GM18502 (cell line): Measurements from ENCODE around the gene PAXIP1.

ENCODE experiments used
- ATAC-seq: cut with Tn5 transposase; IDR thresholded peaks from one replicate; pipeline ENCODE4 v1.9.1; 2021; ENCODE audit warnings: mild to moderate bottlenecking; ENCODE audit not compliant: unreplicated experiment, poor library complexity

Gene PAXIP1

DNA sequence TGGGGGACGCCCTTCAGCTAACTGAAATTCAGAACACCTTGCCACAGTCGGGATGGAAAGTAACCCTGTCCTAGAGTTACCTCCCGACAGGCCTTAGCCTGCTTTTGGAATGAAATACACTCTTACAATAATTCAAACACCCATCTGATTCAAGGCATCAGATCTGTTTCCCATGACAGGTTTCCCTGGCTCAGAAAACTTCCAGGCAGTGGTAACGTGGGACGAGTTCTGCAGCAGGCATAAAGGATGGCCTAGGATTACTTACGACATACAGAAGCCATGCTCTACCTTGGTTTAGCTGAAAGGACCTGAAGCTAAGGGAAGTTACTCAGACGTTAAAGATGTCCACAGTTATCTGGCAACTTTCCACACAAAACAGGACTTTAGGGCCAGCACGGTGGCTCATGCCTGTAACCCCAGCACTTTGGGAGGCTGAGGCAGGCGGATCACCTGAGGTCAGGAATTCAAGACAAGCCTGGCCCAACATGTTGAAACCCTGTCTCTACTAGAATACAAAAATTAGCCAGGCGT lies 5.0 kb downstream of the PAXIP1 start:
- no peak for ATAC-seq

DNA sequence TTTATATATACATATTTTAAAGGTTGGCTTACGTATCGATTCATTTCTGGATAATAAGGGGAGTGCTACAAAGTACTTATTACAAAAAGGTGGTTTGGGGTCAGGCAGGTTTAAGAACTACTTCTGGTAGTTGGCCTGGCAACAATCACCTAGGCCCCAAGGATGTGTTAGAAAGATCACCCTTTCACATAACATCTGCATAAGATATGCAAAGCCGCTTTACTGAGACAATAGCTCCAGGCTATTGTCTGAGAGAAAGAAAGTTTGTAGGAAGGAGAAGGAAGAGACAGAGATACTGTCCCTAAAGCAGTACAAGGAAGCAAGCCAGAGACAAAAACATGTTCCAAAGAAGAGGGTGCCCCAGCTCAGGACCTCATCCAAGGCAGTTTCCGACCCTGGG lies 6.2 kb downstream of the PAXIP1 start:
- no peak for ATAC-seq

DNA sequence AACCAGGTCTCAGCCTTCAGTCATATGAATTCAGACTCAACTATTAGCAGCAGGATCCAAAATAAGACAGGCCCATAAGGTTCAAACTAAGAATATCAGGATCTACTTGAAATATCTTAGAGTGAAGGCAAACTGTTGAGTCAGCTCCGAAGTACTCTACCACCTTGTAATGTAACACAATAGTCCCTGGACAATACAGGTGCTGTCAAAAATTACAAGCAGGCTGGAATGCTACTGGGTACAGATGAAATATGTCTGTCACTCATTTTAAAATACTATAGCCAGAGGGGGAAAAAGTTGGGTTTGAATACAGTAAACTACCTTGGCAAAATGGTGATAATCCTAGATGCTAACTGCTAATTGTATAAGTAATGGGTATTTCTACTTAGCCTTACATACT lies 6.8 kb downstream of the PAXIP1 start:
- no peak for ATAC-seq

DNA sequence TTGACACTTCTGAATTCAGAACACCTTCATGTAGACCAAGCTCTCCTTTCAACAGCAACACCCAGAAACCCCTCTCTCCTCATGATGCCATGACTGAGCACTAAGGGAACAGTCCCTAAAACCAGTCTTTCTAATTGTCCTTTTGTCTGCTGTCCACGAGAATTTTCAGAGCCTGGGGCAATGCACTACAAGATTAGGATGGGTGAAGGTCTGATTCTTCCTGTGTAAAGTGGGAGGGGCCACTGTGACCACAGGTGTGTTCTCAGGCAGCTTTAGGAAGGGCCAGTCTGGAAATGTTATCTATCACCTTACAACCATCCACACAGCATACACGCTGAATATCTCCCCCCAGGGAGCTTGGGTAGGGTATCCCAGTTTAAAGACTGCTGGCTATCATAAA lies 7.9 kb downstream of the PAXIP1 start:
- ATAC-seq = no peak

DNA sequence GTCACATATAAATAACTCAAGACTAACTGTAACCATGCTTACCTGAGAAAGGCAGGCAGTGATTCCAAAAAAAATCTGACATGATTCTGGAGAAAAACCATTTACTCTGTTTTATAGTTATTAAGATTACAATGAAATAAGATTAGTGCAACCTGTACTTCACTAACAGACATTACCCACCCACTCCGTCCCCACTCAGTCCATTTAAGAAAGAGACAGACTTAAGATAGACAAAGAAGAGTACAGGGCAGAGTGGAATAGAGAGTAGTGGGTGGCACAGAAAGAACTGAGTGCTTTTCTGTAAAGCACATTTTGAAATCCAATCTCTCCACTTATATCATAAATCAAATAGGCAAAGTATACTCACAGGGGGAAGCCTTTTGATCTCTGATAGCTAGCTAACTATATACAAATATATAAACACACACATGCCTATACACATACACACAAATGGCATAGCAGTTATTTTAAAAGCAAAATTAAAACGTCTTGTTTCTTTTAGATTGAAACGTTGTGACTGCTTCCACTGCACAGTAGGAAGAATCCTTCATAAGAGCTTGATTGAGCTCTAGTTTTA lies 11.9 kb downstream of the PAXIP1 start:
- no peak for ATAC-seq

DNA sequence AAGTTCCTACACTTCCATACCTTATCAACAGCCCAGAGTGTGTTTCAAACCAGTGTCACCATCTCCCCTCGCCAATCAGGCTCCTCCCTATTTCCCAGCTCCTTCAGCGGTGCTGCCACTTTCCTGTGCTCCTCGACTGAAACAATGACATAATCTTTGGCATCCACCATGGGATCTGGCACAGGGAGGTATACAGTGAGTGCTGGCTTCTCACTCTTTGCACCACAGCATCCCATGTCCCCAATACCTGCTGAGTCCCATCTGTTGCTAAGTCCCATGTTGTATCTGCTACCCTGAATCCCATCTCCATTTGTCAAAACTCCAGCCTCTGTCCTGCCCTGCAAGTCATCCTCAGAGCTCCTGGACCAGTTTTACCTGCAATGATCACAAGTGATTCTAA lies 15.4 kb downstream of the PAXIP1 start:
- ATAC-seq = no peak

DNA sequence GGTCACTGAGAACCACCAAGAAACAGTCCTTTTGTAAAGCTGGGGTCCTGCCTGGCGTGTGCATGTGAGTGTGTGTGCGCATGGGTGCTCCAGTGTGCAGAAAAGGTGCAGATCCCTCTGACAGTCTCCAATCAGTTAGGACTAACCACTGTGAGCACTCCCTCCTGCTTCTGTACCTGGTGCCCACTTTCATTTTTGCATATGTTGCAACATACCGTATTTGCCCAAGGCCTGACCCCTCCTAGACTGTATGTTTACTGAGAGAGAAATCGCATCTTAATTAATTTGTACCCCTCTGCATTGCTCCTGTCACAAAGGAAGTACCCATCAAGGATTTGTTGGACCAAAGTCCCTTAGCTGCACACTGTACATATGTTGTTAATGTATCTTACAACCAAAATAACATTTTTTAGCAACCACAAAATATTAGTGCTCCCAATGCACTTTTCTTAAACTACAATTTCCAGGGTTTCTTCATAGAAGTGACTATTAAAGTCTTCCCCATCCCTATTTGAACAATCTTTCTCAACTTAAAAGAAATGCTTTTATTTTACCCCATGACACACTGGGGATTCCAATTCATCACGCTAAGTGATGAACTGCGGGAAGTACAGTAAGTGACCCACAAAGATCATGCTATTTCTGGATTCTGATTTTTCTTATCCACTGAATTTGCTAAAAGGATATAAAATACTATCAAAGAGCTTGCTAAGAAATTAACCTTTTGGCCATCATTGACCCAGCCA lies 16.6 kb downstream of the PAXIP1 start:
- ATAC-seq = no peak

DNA sequence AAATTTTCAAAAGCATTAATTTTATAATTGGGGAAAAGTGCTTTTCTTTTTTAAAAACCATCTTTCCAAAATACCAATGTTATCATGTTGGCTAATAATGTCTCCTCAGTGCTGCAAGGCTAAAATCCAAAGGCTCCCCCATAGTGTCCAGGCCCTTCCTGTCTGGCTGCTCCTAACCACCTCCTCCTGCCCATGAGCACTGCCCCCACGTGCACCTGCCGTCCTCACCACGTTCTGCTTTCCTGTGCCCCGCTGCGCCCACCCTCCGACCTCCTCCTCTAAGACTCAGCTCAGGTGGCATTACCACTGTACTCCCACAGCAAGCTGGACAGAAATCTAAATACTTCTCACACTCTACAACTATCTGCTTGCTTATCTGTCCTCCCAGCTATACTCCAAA lies 17.7 kb downstream of the PAXIP1 start:
- no peak for ATAC-seq

DNA sequence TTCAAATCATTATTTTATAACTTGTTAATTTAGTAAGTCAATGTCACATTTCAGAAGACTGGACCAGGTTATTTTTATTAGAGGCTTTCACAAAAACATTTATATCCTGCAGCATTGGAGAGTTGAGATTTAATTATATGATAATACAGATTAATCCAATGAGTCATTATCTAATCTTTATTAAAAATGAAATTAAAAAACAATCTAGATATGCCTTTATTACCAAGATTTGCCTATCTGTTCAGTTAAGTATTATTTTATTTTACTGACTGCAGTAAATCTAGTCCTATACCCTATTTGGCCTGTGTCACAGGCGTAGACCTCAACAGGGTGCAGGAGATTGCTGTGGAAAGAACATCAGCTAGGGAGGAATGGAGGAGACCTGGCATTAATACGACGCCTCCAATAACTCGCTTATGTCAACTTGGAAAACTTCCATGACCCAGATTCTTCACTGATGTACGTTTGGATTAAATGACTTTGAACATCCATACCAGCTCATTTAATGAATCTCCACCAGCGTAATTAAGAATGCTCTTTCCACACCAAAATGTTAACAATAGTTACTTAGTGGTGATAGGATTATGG lies 18.2 kb downstream of the PAXIP1 start:
- ATAC-seq = no peak

DNA sequence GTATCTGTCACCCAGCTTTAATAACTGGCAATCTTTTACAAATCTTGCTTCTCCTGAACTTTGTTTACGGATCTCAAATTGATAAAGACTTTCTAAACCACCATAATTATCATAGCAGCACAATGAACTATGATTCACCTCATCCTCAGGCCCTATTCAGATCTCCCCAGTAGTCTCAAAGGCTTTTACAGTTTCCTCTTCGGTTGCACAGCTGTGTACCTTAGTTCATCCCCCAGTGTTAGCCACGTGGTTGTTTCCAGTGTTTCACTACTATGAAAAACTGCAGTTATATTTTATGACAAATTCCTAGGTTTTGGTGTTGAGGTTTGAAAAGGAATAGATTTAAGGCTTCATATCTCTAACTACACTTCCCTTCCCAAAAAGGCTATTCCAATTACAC lies 24.9 kb downstream of the PAXIP1 start:
- ATAC-seq = no peak

DNA sequence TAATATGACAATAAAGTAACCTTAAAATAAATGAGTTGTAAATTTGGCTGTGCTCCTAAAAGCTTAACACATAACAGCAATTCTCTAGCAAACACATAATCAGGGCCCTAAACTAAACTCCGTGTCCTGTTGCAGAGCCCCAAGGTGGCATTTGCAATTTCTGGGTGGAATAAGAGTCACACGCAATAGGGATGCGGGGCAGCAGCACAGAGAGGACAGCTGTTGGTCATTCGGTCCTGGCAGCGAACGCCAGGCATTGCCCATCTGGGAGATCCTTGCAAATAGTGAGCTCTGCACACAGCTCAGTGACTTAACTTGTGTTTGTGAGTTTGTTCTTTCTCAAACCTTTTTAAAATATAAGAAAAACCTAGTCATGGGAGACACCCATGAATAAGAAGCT lies 25.7 kb downstream of the PAXIP1 start:
- ATAC-seq = no peak

DNA sequence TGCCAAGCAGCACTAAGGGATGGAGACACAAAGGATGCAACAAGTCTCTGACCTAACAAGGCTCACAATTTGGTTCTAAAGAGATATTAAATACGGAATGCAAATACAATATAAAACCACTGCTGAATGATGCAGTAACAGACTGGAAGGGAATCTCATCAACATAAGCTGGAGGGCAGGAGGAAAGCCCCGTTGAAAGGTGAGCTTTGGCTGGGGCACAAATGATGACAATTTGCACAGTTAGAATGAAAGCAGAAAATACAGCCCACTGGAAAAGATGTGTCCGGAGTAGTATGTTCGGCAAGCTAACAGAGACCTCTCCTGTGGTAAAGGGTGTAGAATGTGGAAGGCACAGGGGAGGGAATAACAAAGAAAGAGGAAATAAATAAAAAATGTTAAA lies 26.1 kb downstream of the PAXIP1 start:
- ATAC-seq = no peak

DNA sequence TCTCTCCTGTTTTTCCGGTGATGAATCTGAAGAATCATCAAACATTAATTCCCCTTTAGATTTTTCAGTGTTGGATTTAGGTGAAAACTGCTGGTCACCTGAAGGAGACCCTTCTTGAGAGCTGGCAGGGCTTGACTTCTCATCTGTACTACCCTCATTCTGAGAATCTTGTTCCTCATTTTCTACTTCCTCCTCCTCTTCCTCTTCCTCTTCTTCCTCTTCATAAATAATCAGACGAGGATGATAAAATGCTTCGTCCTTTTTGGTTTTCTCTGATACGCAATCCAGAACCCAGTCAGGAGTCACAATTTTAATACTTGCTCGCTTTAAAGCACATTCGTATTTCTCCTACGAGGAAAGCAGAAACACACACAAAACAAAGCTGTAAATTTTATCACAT lies 26.9 kb downstream of the PAXIP1 start:
- no peak for ATAC-seq

DNA sequence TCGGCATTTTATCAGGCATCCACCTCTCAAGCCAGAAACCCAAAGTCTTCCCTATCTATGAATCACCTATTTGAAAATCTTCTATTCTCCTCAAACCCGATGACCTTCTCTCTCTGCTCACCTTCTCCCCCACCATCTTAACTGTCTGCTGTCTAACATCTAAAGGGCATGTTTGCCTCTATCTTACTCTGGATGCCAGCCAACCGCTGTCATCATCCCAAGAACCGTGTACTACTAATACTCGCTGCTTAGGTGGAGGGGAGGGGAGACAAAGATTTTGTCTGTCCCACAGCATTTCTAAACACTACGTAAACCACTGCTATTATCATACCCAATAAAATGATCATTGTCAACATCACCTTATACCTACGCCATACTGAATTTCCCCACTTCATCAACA lies 29.5 kb downstream of the PAXIP1 start:
- no peak for ATAC-seq

DNA sequence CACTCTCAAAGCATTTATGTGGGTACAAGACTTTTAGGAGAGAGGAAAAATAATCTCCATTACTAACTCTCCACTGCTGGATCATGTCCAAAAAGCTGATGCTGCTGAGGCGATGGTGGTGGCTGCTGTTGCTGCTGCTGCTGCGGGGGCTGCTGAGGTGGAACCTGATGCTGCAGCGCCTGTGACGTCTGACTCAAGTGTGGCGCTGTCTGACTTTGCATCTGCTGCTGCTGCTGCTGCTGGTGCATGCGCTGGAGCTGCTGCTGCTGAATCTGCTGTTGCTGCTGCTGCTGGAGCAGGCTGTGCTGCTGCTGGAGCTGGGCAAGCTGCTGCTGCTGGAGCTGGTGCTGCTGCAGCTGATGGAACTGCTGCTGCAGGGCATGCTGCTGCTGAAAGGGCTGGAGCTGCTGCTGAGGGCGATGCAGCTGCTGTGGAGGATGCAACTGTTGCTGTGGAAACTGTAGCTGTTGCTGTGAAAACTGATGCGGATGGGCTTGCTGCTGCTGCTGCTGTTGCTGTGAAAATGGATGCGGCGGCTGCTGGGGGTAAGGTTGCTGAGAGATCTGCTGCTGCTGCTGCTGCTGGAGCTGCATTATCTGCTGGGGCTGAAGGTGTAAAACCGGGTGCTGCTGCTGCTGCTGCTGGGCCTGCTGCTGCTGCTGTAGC lies 34.5 kb downstream of the PAXIP1 start:
- ATAC-seq = no peak

DNA sequence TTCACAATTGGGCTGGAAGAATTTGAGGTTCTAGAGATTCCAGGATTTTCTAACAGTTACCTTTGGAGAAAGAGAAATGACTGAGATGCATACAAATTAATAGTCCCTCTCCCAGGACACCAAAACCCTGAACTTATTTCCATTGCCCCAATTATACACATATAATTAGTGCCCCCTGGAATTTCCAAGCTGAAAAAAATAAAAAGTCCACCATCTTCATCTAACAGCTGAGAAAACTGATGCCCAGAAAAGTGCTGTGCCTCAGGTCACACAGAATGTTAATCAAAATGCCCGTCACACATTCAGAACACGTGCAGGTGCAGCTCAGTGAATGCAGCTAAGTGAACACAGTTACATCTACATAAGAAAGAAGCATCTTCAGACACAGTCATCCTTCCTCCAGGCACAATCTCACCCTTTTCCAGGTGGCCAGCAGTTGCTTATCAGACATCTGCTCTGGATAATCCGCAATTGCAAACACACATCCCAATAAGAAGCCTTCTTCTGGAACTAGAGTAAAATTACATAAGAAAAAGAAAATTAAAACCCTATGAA lies 35.4 kb downstream of the PAXIP1 start:
- no peak for ATAC-seq

DNA sequence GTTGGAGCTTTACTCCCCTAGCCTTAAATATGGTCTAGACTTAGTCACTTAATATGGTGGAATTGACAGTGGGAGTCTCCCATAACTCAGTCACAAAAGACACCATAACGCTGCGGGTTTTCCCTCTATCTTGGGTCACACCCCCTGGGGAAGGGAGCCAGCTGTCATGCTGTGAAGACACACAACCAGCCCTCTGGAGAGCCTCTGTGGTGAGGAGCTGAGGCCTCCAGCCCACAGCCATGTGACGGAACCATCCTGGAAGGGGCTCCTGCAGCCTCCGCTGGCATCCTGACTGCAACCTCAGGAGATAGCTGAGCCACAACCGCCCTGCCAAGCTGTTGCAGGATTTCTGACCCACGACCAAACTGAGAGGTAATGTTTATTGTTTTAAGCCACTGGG lies 37.9 kb downstream of the PAXIP1 start:
- ATAC-seq = no peak

DNA sequence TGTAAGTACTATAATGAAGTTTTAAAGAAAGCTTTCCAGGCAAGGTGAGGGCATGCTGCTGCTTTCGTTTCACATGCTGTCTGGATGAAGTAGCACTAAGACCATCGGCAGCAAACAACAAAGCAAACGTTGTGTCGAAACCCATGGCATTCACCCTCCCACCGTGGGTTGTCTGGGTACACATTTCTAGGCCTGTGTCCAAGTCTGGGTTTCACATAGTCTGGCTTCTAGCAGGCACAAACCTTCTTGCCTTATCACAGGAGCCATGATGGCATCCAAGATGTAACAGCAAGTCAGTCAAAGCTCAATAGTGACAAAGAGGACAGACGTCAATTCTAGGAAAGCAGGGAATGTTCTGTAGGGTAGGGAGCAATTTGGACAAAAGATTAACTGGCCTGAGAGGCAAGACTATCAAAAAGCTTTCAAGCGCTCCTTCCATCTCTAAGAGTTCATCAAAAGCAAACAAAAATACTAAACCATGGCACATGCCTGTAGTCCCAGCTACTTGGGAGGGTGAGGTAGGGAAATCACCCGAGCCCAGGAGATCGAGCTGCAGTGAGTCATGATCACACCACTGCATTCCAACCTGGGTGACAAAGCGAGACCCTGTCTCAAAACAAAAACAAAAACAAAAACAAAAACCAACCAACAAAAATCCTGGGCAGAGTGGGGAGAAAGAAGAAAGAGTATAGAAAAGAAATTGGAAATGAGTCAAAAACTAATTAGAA lies 42.7 kb downstream of the PAXIP1 start:
- no peak for ATAC-seq

DNA sequence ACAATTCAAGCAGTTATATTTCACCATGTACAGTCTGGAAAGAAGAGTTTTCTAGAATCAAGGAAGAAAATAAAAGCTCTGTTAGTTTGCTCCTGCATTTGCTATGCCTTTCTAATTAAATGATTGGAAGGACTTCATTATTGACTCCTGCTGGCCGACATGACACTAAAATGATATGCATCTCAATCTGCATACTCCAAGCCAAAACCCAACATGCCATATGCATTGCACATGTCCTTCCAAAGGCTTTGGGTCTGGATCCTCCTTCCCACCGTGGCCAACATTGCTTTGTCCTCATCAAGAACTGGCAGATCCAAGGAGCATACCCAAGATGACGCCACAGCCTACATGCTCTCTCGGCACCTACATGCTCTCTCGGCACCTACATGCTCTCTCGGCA lies 46.5 kb downstream of the PAXIP1 start:
- no peak for ATAC-seq

DNA sequence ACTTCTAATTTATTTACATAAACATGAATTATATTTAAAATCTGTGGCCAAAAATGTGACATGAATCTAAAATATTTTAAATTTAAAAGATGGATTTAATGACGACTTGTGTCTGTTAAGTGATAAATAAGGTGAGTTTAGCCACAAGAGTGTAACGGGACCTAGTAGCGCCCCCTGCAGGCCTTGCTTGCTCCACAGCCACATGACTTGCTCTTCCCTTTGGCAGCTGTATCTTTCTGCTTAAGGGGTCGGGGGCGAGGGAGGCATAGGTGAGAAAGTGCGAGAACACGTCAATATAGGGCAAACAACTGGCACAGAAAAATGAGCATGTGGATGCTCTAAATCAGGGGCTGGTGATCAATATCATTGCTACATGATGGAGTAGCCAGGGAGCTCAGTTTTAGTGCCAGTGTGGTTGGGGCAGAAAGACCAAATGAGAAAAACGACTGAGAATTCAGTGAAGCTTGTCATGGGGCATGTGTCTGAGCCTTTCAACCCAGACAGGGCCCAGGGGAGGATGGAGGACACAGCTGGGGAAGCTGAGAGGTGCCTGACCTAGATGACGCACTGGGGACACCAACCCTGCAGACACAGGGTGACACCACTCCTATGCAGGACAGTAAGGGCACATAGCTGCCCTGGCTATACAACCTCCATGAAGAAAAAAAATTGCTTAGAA lies 49.8 kb downstream of the PAXIP1 start:
- no peak for ATAC-seq
